Panc1 (cell line): ENCODE measurements around the gene CLCN6.

Experiments used
- POLR2AphosphoS5 ChIP-seq: IDR thresholded peaks from 2 replicates; pipeline ENCODE4 v1.6.1; 2012; ENCODE audit warnings: mild to moderate bottlenecking, low read depth, low read length, moderate library complexity
- REST ChIP-seq, 2 experiments: IDR thresholded peaks; 2 replicates each; pipeline ENCODE4 v1.6.1; 2011 to 2012; ENCODE audit warnings: low read depth in 2 of 2, control low read depth in 1 of 2, low read length in 1 of 2, mild to moderate bottlenecking in 1 of 2, moderate library complexity in 1 of 2; ENCODE audit not compliant: insufficient read depth in 1 of 2
- SIN3A ChIP-seq: IDR thresholded peaks from 2 replicates; pipeline ENCODE4 v1.6.1; 2012; ENCODE audit warnings: low read depth, mild to moderate bottlenecking, low read length, moderate library complexity, borderline replicate concordance; ENCODE audit not compliant: insufficient read depth
- TCF7L2 ChIP-seq: IDR thresholded peaks from 2 replicates; pipeline ENCODE4 v1.6.1; 2011; ENCODE audit warnings: mild to moderate bottlenecking, low read depth, low read length, inconsistent platforms
- TF ChIP-seq, protein P1 (sequence below): fragments of 450-650 bp; IDR thresholded peaks from 2 replicates; pipeline ENCODE4 v1.5.1; 2017; ENCODE audit warnings: mild to moderate bottlenecking

GRCh38 chr1:11878081-11878890 lies 72.3 kb downstream of the CLCN6 start:
- TF ChIP-seq, protein P1, sequence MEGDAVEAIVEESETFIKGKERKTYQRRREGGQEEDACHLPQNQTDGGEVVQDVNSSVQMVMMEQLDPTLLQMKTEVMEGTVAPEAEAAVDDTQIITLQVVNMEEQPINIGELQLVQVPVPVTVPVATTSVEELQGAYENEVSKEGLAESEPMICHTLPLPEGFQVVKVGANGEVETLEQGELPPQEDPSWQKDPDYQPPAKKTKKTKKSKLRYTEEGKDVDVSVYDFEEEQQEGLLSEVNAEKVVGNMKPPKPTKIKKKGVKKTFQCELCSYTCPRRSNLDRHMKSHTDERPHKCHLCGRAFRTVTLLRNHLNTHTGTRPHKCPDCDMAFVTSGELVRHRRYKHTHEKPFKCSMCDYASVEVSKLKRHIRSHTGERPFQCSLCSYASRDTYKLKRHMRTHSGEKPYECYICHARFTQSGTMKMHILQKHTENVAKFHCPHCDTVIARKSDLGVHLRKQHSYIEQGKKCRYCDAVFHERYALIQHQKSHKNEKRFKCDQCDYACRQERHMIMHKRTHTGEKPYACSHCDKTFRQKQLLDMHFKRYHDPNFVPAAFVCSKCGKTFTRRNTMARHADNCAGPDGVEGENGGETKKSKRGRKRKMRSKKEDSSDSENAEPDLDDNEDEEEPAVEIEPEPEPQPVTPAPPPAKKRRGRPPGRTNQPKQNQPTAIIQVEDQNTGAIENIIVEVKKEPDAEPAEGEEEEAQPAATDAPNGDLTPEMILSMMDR = no peak
- no peak for TF ChIP-seq POLR2AphosphoS5
- TF ChIP-seq SIN3A = no peak
- no peak for TF ChIP-seq REST (IDR thresholded peaks at IDR 0.05; ENCODE audit: insufficient read depth in 1 of 2, low read depth in 2 of 2, low read length in 1 of 2)
- TF ChIP-seq TCF7L2 = no peak
